HG02610 (cell line): Measurements from ENCODE around the gene SLC19A1.

Experiments used
- ATAC-seq: cut with Tn5 transposase; IDR thresholded peaks from one replicate; pipeline ENCODE4 v1.9.1; 2021; ENCODE audit warnings: mild to moderate bottlenecking, moderate library complexity; ENCODE audit not compliant: unreplicated experiment

The SLC19A1 gene

DNA sequence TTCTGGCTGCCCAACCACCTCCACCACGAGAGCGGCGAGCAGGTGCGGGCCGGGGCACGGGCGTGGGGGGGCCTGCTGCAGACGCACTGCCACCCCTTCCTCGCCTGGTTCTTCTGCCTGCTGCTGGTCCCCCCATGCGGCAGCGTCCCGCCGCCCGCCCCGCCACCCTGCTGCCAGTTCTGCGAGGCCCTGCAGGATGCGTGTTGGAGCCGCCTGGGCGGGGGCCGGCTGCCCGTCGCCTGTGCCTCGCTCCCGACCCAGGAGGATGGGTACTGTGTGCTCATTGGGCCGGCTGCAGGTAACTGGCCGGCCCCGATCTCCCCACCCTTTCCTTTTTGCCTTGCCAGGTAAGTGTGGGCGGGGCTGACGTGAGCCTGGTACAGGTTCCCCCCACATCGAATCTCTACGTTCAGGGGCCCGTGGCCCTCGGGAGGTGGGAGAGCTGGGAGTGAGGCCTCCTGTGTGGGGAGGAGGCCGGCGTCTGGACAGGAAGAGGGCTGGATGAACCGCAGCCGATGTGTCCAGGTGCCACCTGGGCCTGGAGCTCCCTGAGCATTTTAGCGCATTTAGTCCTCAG is 85.6 kb downstream of the SLC19A1 start:
- ATAC-seq, result no peak

- no peak for ATAC-seq
Measured at GRCh38 chr21:45455674-45456583, 86.3 kb downstream of the SLC19A1 start.

- ATAC-seq, result no peak
Measured at GRCh38 chr21:45454926-45455673, 87.1 kb downstream of the SLC19A1 start.

- ATAC-seq, result no peak
Measured at GRCh38 chr21:45454060-45454925, 87.9 kb downstream of the SLC19A1 start.

- ATAC-seq, result no peak
Measured at GRCh38 chr21:45453308-45453950, 88.8 kb downstream of the SLC19A1 start.

- ATAC-seq, result no peak
Measured at GRCh38 chr21:45452696-45453307, 89.4 kb downstream of the SLC19A1 start.

DNA sequence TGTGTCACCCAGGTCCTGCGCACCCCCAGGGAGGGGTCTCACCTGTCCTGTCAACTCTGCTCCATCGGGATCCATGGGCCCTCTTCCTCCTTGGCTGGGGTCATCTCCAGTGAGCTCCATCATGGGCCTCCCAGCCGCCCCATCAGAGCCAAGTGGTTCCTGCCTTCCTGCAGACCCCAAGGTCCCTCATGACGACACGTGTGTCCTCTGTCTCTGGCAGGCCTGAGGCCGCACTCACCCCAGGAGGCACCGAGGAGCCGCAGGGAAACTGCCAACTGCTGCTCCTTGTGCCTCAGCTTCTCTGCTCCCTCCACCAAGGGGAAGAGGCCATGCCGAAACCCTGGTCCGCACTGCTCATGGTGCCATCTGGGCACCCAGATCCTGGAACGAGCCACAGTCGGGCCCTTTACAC is 90.5 kb downstream of the SLC19A1 start:
- ATAC-seq, result no peak

- no peak for ATAC-seq
Measured at GRCh38 chr21:45451091-45451740, 91.0 kb downstream of the SLC19A1 start.

DNA sequence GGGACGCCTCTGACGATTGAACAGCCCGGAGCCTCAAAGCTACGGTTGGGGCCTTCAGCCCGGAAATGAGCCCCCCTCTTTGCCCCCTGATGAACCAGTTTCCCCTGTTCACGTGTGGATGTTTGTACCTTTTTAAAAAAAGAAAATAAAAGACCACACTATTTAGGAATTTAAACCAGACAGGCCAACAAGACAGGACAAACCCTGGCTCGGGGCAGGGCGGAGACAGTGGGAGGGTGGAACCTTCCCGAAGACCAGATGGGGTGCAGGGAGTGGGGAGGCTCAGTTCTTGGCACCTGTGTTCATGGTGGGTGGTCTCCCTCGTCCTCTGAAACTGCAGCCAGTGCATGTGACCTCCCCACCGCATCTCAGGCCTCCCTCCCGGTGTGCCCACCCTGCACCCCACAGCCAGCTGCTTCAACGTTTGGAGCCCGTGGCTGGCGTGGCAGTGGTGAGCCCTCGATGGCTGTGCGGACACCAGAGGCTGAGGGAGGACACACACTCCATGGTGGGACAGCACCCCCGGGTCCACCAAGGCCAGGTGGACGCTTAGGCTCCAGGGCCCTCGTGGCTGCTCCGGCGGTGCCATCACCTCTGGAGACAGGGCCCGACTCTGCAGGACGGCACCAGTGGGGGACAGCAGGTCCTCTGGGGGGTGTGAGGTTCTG is 91.7 kb downstream of the SLC19A1 start:
- no peak for ATAC-seq

GRCh38 chr21:45449658-45450422 is 92.4 kb downstream of the SLC19A1 start:
- no peak for ATAC-seq

DNA sequence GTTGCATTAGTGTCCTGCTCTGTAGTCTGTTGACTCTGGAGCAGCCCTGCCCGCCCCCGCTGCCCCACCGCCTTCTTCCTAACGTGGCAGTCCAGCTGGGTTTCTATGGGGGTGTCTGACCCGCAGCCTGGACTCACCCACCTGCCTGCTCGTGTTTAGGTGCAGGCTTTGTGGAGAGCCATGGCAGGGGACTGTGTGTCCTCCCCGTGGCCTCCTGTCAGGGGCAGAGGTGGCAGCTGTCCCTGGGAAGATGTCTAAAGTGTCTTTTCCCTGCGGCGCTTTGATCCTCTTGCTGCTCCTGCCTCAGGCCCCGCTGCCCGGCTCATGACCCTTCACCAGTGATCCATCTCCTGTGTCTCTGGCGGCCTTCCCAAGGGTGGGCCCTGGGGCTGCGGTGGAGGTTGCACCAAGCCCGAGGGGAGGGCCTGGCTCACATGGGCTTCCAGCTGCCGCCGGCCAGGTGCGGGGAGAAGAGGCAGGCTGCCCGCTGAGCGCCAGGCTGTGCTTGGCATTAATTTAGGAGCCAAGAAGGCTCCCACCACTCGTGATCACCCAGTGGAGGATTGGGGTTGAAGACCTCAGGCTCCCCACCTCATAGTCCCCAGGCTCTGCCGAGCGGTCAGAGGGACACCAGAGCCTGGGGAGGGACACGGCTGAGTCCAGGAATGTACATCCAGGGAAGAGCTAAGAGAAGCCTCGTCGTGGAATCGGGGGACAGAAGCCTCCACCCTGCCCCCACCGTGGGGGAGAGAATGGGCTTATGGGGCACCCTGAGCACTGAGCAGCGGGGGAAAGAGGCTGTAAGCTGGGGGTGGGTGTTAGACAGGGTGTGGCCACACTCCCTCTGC is 93.2 kb downstream of the SLC19A1 start:
- no peak for ATAC-seq

DNA sequence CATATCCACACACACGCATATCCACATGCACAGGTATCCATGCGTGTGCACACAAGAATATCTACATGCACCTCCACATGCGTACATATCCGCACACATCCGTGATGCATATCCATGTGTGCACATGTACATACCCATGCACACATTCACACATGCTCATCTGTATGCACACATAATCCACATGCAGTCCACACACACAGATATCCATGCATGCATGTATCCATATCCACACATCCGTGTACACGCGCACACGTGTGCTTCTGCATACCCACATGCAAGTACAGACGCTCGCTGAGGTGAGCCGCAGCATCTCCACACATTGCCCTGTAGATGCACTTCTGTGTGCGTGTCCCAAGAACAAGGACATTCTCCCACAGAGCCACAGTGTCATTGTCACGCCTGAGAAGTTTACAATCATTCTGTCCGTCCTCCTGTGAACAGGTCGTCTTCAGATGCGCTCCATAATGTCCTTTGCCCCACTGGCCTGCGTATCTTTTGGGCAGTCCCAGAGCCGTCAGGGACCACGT is 93.9 kb downstream of the SLC19A1 start:
- ATAC-seq, result no peak
